ENCODE data around the gene ELF5. TPM values are rescaled to one million over a fixed set of nuclear protein-coding genes. Genes with fewer than 3 reads are reported as not detected.

ELF5 gene
- total and polyA plus RNA-seq, 2 of the 13 experiments (the other 11 are each of a cell fraction or from before 2014, with no cell fraction given) = 0.51 to 2.6 TPM

GRCh38 chr11:34438529-34439507 is 74.8 kb downstream of the ELF5 start, which contains the start of gene CAT (continued):
- no peak for TF ChIP-seq ZNF18 (CRISPR knock-in tag; IDR thresholded peaks at IDR 0.05; ENCODE audit: insufficient replicate concordance)
- no peak for TF ChIP-seq ZNF652 (CRISPR knock-in tag; IDR thresholded peaks at IDR 0.05; ENCODE audit: borderline replicate concordance, low read depth)
- no peak for TF ChIP-seq ZNF569 (CRISPR knock-in tag; IDR thresholded peaks at IDR 0.05; ENCODE audit: borderline replicate concordance)
- TF ChIP-seq TIGD3 (CRISPR knock-in tag; IDR thresholded peaks at IDR 0.05; ENCODE audit: borderline replicate concordance) = 0 out of 2 replicates have a peak, but pooled peaks have one; percentile 12
- TF ChIP-seq ZNF251 (CRISPR knock-in tag; IDR thresholded peaks at IDR 0.05) = no peak
- TF ChIP-seq EHMT2 (IDR thresholded peaks at IDR 0.05; ENCODE audit: borderline replicate concordance, low read depth, low read length) = no peak
- no peak for TF ChIP-seq ZNF674 (CRISPR knock-in tag; IDR thresholded peaks at IDR 0.05; ENCODE audit: low read depth)
- TF ChIP-seq FOXP1 (IDR thresholded peaks at IDR 0.05) = no peak
- no peak for TF ChIP-seq FOXP1 (CRISPR knock-in tag; IDR thresholded peaks at IDR 0.05)
- no peak for TF ChIP-seq FOXM1 (CRISPR knock-in tag; IDR thresholded peaks at IDR 0.05)
- no peak for TF ChIP-seq HNRNPK (IDR thresholded peaks at IDR 0.05; ENCODE audit: low read depth, low read length, poor library complexity, severe bottlenecking)
- TF ChIP-seq BATF2 (CRISPR knock-in tag; IDR thresholded peaks at IDR 0.05) = no peak; the same call in 1 of the 2 replicates
- 0 out of 2 replicates have a peak, but pooled peaks have one; percentile 69 for TF ChIP-seq HINFP (CRISPR knock-in tag; IDR thresholded peaks at IDR 0.05; ENCODE audit: low read depth)
- TF ChIP-seq XRCC5 (optimal IDR thresholded peaks at IDR 0.05; ENCODE audit: low read length) = peak; percentile 60
- TF ChIP-seq CEBPB (IDR thresholded peaks at IDR 0.05; ENCODE audit: borderline replicate concordance, low read depth, low read length) = peak; percentile 78
- no peak for TF ChIP-seq ZNF10 (CRISPR knock-in tag; IDR thresholded peaks at IDR 0.05; ENCODE audit: borderline replicate concordance, low read depth)
- TF ChIP-seq DMAP1 (CRISPR knock-in tag; IDR thresholded peaks at IDR 0.05) = peak; percentile 63; the same call in 1 of the 2 replicates
- TF ChIP-seq BCLAF1 (IDR thresholded peaks at IDR 0.05) = no peak
- no peak for TF ChIP-seq PAWR (CRISPR knock-in tag; IDR thresholded peaks at IDR 0.05; ENCODE audit: borderline replicate concordance)

All from HepG2 (cell line).